NCI-H1694 treated with DMSO at 0.1 percent for 48 hours (cell line): Measurements from ENCODE around the gene CELF2.
"Not testable (repeated sequence)": the region's sequence is repeated elsewhere in the genome, so short reads cannot be mapped to it uniquely, and the experiment has no call there.

ENCODE experiments used
- DNase-seq: peaks from one replicate; lab custom pipeline; 2025; lab: John Stamatoyannopoulos, UW

CELF2 gene

DNA sequence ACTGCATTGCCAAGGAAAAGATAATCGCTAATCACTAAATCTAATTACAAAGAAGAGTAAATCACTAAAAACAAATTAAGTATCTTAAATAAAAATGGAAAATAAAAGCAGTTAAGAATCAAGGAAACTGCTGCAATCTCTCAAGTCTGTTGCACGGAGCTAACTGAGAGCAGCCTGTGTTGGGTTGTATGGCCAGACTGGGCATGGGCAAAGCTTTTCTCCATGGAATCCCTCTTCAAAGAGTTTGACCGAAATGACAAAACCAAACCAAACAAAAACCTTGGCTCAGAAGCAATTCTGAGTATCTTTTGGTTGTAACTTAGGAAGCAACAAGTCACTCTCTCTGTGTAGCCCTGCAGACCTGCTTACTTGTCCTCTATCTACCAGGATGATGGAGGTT is 78.8 kb downstream of the CELF2 start:
- DNase-seq = no peak

DNA sequence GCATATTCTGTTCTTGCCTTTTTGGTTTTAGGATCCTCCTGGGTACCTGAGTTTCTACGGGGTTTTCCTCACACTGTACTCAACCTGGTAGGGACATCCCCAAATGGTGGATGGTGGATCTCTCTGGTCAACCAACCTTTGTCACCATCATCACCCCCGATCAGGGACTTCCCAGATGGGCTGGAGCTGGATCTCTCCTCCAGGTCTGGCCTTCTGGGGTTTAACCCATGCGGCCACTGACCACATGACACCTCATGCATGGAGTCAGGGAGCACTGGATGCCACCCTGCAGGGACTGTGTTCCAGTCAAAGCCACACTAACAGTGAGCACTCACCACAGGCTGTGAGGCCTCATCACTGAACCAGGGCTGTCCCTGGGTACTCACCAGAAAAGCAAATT is 80.0 kb downstream of the CELF2 start:
- no peak for DNase-seq

DNA sequence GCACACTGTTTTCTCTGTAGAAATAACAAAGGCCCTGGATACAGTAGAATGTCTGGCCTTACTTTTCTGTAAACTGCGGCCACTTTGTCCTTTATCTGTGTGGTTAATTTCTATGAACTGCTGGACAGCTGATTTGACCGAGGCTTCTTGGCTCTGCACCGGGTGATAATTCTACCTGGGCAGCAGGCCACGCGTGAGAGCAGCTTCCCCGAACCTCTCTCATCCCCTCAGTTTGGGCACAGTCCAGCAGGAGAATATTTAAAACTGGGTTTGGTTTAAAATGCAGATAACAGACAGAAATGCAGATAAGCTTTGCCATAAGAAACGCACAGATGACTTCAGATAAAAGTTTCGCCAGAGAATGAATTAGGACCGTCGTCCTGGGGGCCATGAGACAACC is 81.0 kb downstream of the CELF2 start:
- no peak for DNase-seq

DNA sequence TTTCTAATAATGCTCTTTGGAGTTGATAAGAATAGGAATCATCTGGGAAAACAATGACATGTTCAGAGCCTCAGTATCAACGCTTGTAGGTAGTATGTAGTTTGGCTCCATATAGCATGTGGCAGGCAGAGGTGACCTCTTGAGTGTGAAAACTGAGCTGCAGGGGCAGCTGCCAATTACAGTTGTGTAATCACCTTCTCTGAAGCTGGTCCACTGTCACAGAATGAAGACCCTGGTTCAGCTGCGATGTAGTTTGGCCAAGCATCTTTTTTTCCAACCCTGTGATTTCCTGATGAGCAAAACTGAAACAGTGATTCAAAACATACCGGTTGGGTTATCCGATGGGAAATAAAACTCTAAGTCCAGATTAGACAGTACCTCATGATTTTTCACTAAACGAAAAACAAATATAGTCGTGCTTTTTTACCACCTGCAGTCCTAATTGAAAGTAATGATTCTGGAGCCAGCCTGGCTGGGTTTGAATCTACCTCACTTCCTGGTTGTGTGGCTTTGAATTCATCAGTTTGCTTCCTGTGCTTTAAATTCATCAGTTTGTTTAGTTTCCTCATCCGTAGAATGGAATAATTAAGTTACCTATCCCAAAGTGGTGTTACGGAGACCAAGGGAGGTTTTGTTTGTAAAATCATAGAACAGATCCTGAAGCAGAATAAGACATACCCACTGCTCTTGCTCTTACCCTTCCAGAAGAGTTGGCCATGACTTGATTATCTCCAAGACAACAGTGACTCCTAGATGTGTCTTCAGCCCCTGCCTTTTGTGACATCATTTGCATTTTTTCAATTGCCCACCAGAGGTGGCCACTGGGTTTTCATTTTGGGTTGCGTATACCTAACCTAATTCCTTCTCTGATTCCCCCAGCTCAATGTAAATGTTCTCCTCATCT is 87.4 kb downstream of the CELF2 start:
- DNase-seq = no peak

DNA sequence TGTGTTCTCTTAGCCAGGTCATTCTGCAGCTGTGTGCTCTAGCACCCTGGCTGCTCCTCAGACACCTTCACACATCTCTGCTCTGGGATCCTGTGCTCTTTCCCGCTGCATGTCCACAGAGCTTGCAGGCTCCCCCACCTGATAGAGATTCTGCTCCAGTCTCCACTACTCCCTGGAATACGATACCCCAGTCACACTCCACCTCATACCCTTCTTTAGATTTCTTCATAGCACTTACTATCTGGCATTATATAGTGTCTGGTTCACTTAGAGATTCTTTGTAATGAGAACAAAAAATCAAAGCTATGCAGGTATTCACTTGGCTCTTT is 88.0 kb downstream of the CELF2 start:
- DNase-seq = no peak

DNA sequence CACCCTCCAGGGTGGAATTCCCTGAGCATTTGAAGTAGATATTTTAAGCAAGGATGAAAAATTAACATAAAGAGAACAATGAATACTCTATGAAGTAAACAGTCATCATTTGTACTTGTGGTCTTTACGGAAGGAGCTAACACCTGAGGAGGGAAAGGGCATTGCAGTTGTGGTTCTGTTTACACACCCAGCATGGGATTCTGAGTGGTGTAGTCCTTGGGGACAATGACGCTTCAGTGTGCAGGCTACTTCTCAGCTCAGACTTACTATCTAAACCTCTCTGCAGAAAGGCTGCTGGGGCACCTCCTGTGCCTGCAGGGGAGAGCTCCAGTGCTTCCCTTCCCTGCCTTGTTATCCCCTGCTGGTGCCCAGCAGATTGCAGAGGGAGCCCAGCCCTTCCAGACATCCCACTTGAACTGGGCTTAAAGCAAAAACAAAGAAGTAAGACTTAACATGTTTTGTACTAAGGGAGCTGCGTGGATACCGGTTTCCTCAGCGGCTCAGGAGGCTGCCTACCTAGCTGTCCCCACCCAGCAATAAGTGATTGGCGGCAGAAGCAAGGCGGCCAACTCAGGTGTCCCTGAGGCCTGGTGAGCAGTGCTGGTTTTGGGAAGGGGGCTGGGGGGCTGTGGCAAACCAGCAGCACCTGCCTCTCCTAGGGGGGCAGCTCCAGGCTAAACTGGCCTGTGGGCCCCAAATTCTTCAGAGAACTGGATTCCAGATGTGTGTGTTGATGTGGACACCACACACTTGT is 89.1 kb downstream of the CELF2 start:
- no peak for DNase-seq

DNA sequence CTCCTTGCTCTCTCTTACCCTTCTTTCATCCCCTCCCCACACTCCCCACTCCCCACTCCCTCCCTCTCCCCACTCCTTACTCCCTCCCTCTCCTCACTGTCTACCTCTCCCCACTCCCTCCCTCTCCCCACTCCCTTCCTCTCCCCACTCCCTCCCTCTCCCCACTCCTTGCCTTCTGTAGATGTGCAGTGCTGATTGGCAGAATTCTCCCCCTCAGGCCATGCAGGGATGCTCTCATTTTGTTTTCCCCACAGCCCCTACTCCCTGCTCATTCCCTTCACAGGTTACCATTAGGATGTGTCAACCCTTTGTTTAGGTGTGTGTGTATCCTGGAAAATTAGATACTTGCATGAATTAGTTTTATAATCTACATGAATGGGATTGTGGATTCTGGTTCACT is 90.3 kb downstream of the CELF2 start:
- DNase-seq = no peak

DNA sequence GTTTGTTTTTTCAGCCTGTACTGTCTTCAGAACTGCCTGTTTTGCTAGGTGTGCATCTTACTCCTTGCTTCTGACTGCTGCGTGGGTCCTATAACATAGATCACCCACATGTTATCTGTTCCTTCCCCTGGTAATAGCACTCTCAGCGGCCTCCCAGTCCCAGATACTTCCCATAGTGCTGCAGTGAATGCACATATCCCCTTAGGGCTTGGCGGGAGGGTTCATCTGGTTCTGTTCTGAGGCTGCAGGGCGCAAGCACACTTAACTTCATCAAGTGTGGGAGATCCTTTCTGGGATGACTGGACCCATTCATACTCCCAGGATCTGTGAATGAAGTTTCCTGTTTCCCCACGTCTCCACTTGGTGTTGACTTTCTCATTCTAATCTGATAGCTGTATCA is 90.7 kb downstream of the CELF2 start:
- DNase-seq = no peak

DNA sequence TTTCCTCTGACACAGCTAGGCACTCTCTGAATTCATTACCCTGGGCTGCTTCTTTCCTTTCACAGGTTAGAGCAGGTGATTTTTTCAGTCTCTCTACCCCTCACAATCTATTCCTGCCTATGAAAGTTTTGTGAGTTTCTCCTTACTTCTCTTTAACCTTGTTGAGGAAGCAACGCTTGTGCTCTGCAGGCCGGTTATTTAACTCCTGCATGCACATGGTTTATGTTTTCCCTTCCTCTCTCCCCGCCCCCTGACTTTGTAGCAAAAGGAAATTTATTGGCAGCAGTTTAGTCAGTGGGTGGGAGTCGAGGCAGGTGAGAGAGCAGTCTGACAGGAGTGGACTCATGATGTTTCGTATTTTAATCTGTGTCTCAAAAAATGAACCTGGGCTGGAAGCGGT is 91.9 kb downstream of the CELF2 start:
- no peak for DNase-seq

DNA sequence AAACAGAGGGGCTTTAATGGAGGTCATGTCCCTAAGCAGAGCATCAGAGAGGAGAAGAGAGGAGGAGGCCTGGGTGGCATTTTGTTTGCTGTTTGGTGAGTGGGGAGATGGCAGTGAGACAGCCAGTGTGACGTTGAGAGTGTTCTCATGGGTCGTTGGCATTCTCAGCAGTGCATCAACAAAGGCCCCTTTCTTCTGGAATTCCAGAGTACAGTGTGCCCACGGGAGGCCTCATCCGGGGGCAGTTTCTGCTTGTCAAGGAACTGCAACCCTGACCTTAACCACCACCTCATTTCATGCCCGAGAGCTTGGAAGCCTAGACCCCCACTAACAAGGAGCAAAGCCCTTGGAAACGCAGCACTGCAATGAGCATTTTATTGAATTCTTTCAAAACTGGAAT is 92.9 kb downstream of the CELF2 start:
- DNase-seq = no peak

DNA sequence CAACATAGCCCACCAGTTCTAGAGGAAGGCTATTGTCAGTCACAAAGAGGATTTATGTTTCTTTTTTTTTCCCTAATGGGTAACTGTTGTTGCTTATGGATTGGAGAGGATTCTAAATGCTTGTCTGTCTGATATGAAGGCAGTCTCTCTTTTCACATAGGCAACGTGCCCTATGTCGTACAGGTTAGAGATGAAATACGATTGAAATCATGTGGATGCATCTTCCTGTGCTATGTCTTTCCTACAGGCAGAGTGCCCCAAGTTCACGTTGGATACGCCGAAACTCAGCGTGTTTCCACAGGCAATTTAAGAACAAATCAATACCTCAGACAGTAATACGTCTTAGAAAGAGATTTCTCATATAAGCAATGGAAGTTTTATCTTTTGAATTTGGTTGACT is 93.8 kb downstream of the CELF2 start:
- no peak for DNase-seq

DNA sequence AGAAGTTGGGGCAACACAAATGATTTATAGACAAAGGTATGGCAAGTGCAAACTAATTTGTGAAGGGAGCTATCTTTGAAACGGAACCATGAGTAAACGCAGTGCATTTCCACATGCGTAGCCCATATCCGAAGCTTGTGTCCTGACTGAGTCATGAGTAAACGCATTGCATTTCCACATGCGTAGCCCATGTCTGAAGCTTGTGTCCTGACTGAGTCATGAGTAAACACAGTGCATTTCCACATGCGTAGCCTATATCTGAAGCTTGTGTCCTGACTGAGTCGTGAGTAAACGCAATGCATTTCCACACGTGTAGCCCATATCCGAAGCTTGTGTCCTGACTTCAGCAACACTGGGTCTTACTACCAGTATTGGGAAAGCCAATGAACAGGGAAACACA is 95.0 kb downstream of the CELF2 start:
- DNase-seq = no peak

DNA sequence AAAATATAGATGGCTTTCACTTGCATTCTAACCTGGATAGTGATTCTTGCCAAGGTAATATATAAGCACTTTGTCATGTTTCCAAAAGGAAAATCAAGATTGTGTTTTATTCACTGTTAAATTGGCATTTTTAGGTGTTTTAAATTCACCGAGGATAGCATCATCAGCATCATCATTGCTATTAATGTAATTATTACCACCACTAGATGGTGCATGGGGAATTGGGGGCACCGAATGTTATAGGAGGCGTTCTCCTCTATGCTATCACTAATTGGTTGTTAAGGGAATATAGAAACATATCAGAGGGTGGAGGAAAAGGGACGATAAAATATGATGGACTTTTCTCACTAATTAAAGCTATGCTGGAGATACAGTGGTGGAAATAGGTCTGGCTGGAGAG is 95.5 kb downstream of the CELF2 start:
- no peak for DNase-seq

DNA sequence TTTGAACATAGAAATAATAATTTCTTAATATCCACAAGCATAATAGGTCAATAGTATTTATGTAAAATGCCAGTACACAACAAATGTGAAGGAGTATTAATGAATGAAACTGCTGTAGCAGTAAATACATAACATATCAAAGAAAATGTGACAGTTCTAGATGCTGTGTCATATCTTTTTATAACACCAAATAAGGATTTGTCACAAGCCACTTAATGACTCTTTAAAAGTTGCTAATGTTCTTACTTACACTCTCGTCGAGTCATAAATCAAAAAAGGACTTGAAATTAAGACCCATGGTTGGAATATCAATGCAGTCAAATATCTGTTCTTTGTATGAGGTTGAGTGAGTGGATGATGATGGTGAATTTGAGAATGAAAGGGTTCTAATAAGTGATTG is 96.6 kb downstream of the CELF2 start:
- no peak for DNase-seq

DNA sequence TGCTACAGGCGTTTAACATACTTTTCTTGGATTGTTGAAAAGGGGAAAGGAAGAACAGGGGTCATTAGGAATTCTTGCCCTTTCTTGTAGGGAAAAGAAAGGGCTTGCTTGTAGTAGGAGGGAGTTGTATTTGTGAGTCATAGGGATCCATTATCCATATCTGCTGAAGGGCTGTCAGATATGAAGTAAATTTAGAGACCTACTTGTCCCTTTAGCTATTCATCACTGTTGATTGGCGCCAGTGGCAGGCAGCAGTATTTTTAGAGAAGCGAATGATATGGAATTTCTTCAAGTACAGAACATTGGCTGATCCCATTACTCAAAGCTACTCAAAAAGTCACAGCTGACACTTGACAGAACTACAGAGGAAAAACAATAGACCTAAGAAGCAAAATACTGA is 97.7 kb downstream of the CELF2 start:
- DNase-seq = no peak

DNA sequence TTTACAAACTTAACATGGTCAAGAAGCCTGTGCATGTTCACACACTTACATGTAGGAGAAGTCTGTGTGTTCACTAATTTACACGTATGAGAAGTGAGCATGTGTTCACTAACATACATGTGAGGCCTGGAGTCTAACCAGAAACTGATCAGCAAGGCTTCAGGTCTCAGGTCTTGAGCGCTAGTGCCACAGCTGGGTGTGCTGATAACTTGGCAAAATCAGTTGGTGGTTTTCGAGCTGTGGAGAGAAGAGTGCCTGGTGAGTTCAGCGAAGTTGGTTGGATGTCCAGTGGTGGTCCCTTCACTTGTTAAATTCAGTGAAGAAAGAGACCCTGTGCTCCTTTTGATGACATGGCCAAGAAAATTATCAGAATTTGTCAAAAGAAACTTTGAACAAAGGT is 98.7 kb downstream of the CELF2 start:
- no peak for DNase-seq

DNA sequence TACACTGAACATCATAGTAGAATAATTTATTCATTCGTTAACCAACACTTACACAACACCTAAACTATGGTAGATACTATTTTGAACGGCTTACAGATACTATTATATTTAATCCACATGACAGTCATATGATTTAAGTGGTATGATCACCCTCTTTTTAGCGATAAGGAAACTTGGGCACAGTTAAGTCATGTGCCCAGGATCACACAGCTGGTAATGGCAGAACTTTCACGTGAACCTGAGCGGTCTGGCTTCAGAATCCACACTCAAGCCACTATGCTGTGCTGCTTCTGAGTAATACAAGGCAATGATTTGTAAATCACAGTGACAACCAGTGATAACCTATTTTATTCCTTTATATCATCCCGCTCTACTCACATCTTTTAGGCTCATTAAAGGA is 99.1 kb downstream of the CELF2 start:
- no peak for DNase-seq

DNA sequence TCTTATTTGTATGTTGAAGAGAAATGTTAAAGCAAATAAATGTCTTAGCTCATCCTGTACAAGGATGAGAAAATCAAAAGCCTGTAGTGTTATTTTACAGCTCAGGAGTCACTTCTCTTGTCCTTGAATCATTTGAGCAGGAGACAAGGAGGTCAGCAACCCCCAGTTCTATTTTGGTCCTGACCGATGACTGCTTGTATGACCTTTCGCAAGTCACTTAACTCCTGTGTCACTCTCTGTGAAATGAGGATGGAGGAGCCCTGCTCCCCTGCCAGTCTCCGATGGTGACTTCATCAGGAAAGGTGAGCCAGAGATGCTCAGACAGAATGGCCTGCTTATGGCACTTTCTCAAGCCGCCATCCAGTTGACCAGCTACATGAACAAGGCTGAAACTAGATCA is 101.0 kb downstream of the CELF2 start:
- no peak for DNase-seq

DNA sequence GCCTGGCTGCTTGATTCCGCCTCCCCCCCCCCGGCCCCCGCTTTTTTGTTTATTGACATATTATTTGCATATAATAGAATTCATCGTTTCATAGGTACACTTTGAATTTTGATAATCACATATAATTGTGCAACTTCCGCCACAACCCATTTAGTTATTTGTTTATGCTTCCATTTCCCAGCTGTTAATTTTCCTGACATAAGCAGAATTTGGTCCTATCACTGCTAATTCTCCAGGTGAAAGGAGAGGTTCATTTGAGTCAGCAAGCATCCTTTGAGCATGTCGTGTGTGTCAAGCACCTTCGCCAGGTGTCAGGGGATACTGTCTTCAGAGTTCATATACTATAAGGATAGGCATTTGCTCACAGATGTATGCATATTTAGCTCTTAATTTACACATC is 102.2 kb downstream of the CELF2 start:
- no peak for DNase-seq

DNA sequence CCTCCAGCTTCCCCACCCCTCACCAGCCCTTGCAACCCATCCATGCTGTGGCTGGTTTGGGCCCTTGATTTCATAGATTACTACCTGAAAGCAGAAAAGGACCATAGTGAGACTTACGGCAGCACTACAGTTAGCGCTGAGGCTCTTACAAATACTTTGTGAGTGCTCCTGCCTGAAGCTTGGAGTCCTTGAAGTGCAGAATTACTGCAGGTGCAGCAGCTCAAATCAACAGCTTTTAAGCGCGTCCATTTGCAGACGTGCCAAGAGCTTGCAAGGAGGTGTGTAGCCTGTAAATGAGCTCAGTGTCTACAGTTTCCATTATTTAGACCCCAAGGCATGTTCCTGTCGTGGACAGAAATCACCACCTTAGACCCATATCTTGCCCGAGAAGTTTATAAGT is 103.0 kb downstream of the CELF2 start:
- DNase-seq = no peak

DNA sequence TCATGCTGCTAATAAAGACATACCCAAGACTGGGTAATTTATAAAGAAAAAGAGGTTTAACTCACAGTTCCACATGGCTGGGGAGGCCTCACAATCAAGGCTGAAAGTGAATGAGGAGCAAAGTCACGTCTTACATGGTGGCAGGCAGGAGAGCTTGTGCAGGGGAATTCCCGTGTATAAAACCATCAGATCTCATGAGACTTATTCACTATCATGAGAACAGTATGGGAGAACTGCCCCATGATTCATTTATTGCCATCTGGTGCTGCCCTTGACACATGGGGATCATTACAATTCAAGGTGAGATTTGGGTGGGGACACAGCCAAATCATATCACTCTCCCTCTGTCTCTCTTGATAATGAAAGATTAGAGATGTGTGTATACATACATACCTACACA is 106.2 kb downstream of the CELF2 start:
- DNase-seq = not testable (repeated sequence)

DNA sequence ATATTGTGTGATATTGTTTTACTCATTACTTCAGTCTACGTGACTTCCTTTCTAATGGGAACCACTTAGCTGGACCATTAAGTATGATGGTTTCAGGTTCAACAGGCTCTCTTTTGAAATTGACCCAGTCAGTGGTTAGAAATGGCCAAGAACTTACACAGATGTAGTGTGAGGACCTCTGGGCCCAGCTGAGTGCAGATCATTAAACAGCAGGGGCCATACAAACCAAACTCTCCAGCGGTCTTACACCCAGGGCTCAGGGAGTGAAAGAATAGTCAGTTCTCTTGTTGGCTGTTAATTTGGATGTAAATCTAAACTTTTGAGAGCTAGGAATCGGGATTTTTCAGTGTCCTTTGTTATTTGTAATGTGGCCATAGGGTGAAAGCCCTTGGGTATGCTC is 107.3 kb downstream of the CELF2 start:
- DNase-seq = no peak

DNA sequence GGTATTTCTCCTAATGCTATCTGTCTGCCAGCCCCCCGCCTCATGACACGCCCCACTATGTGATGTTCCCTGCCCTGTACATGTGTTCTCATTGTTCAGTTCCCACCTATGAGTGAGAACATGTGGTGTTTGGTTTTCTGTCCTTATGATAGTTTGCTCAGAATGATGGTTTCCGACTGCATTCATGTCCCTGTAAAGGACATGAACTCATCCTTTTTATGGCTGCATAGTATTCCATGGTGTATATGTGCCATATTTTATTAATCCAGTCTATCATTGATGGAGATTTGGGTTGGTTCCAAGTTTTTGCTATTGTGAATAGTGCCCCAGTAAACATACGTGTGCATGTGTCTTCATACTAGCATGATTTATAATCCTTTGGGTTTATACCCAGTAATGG is 109.3 kb downstream of the CELF2 start:
- DNase-seq = not testable (repeated sequence)
